Measurements from ENCODE around the gene PCBP3.

DNA sequence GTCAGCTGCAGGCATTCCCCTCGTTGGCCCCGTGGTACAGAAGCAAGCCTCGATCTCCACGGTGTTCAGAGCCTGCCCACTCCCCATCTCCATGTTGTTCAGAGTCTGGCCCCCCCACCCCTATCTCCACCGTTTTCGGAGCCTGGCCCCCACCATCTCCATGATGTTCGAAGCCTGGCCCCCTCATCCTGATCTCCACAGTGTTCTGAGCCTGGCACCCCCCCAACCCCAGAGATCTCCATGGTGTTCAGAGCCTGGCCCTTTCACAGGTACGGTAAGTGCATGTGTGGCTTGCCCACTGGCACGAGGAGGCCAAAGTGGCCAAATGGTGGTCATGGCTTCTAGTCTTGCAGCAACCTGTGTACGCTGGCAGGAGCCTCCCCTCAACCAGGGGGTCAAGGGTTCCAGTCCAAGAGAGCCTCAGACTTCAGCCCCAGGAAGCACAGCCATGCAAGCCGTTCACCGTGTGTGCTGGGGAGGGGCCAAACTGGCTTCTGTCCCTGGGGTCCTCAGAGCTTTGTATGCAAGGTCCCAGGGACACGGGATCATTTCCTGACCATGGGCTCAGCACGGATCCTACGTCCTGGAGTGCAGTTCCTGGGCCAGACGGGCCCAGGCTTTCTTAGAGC, 13.3 kb upstream of the PCBP3 start:
- TF ChIP-seq, protein P1, sequence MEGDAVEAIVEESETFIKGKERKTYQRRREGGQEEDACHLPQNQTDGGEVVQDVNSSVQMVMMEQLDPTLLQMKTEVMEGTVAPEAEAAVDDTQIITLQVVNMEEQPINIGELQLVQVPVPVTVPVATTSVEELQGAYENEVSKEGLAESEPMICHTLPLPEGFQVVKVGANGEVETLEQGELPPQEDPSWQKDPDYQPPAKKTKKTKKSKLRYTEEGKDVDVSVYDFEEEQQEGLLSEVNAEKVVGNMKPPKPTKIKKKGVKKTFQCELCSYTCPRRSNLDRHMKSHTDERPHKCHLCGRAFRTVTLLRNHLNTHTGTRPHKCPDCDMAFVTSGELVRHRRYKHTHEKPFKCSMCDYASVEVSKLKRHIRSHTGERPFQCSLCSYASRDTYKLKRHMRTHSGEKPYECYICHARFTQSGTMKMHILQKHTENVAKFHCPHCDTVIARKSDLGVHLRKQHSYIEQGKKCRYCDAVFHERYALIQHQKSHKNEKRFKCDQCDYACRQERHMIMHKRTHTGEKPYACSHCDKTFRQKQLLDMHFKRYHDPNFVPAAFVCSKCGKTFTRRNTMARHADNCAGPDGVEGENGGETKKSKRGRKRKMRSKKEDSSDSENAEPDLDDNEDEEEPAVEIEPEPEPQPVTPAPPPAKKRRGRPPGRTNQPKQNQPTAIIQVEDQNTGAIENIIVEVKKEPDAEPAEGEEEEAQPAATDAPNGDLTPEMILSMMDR (IDR thresholded peaks at IDR 0.05; ENCODE audit: borderline replicate concordance, extremely low read depth, low read length, poor library complexity, severe bottlenecking), result no peak
- TF ChIP-seq EZH2 (IDR thresholded peaks at IDR 0.05; ENCODE audit: borderline replicate concordance, low read depth, low read length, severe bottlenecking), result no peak
